CD4-positive, alpha-beta T cell treated with Interferon alpha-2 for 1 hour (primary cell): ENCODE data around the gene TLK2.

Source experiments
- DNase-seq, 2 donors: peaks; one replicate each; pipeline ENCODE4 v3.0.0-alpha.2; 2020 to 2022

TLK2 gene

GRCh38 chr17:62631086-62631935, 152.7 kb downstream of the TLK2 start:
- no peak for DNase-seq

- no peak for DNase-seq
Measured at GRCh38 chr17:62631936-62632924, 153.6 kb downstream of the TLK2 start.

DNA sequence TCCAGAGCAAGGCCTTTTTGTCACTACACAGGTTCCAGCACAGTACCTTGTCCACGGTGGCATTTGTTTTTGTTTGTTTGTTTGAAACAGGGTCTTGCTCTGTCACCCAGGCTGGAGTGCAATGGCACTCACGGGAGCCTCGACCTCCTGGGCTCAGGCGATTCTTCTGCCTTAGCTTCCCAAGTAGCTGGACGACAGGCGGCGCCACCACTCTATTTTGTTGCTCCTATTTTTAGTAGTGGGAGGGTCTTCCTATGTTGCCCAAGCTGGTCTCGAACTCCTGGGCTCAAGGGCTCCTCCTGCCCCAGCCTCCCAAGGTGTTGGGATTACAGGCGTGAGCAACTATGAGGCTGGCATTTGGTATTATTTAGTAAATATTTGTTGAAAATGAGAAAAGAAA, 159.2 kb downstream of the TLK2 start:
- DNase-seq = no peak

- DNase-seq = no peak
Measured at GRCh38 chr17:62641153-62641552, 162.5 kb downstream of the TLK2 start.

GRCh38 chr17:62641951-62642350, 163.3 kb downstream of the TLK2 start:
- DNase-seq = no peak

DNA sequence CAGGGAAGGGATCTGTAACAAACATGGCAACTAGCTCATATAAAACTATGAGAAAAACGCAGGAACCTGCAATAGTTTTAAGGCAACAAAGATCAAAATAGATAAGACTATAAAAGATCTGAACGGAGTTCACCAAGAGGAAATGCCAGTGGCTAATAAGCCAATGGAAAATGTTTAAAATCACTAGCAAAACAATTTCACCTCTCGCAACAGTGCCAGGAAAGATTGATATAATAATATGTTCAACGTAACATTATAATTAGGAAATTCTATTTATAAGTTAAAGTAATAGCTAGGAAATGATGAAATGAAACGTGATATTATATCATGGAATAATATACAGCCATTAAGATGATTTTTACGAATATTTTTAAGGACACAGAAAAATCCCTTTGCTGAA, 164.9 kb downstream of the TLK2 start:
- DNase-seq = no peak

DNA sequence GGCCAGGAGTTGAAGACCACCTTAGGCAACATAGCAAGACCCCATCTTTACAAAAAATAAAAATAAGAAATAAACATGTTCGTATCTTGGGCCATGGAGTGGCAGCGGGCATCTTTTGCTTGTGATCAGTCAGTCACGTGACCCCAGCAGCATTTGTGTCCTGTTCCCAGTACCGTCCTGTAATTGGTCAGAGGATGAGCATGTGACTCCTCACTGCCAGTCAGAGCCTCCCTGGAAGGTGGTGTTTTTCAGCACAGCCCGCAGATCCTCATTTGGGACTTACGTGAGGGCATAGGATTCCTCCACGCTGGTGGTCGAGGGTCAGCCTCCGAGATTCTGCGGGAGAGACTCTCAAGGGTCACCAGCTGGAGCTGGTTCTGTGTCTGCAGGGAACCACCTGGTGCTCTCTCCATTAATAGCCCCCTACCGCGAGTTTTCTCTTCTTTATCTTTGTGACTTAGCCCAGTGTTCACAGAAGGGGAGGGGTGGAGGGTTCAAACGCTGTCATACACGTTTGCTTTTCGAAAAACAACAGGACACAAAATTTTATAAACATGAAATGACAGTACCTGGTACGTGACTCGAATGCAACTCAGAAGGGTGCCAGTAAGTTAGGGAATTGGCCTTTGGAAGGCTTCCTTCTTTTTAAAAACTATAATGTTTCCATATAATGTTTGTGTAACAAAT, 166.0 kb downstream of the TLK2 start:
- DNase-seq = no peak

GRCh38 chr17:62648251-62648955, 169.8 kb downstream of the TLK2 start:
- no peak for DNase-seq

GRCh38 chr17:62648956-62649294, 170.3 kb downstream of the TLK2 start:
- no peak for DNase-seq

GRCh38 chr17:62649570-62649969, 170.9 kb downstream of the TLK2 start:
- no peak for DNase-seq

GRCh38 chr17:62650587-62650986, 172.0 kb downstream of the TLK2 start:
- DNase-seq = no peak

DNA sequence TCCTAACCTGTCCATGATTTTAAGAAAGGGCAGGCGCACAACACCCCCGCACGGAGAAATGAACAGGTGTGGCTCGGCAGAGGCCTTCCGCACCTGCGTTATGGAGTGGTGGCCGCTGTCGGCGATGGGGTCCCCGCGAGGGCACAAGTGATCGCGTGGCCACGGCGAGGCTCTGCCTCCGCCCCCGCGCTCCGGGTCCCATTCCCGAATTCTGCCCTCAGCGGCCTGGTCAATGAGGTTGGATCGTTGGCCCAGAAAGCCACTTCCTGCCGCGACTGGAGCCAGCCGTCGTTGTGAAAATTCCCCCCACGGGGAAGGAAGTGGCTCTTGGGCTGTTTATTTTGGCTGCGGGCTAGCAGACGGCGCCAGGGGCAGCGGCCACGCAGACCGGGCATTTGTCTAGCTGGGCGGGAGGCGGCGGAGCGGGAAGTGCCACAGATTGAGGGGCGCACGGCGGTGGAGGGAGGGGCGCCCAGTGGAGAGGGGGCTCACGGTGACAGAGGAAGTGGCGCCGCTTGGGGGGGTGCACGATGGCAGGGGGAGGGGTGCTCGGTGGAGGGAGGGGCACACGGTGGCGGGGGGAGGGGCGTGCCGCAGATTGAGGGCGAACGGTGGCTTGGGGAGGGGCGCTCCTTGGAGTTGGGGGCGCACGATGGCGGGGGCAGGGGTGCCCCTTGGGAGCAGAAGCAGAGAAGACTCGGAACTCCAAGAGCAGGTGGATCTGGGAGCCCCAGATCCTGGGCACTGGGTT, 173.8 kb downstream of the TLK2 start:
- peak; percentile 22 to 40 for DNase-seq

- DNase-seq = peak; percentile 42 to 62
Measured at GRCh38 chr17:62653002-62653825, 174.6 kb downstream of the TLK2 start.

DNA sequence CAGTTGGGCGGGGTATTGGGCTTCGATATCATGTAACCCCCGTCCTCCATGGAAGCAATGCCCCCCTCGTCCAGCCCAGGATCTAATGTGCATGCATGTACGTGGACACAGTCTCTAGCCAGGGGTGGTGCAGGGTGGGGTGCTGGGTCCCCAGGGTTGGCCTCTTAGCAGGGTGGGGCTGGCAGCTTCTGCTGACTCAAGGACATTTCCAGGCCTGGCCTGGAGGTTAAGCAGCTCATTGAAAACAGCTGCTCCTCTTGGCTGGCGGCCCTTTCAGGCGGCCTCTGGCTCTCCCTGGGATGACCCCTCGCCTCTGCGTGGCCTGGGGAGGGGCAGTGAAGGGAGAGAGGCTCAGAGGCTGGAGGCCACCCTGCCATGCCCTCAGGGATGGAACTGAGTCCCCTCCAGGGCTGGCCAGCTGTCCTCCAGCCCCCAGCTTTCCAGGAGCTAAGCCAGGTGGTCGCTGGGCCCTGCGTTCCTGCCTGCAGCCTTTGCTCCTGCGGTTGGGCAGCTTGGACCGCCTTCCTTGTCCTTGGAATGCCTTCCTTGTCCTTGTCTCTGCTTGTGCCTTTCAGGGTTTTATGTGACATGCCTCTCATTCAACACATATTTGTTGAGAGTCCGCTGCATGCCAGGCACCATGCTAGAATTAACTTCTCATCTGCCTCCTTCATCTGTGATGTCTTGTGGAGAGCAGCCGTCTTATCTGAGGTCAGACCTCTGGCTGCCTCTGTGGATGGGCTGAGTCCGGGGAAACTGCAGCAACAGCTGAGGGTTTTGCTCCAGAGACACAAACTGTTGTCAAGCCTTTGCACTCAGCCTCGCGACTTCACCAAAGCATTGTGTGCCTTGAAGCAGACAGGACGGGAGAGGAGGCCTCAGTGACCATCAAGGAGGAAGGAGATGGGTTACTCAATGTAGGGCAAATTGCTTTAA, 175.5 kb downstream of the TLK2 start:
- no peak for DNase-seq

- no peak for DNase-seq
Measured at GRCh38 chr17:62655656-62656055, 177.0 kb downstream of the TLK2 start.

- no peak for DNase-seq
Measured at GRCh38 chr17:62656446-62656845, 177.8 kb downstream of the TLK2 start.

DNA sequence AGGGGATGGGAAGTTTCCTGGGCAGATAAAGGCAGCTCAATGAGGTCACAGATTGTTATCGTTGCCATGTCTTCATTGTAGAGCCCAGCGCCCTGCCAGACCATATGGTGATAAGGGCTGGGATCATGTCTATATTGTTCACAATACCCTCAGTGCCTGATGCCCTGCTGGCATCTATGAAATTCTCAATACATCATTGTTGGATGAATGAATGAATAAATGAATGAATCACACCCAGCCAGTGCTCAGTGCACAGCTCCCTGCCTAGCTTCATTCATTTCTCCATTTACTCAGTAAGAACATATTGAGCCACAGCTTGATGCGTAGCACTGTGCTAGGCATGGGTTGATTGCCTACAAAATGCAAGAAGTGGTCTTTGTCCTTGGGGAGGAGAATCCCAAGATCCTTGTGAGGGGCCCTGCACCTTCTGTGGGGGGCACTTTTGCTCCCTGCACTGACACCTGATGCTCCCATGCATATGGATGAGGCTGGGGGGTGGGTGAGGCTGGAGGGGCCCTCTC, 178.6 kb downstream of the TLK2 start:
- no peak for DNase-seq

GRCh38 chr17:62657690-62658089, 179.1 kb downstream of the TLK2 start:
- DNase-seq = no peak

GRCh38 chr17:62658136-62658920, 179.7 kb downstream of the TLK2 start:
- DNase-seq = no peak
